IMR-90 (cell line): ENCODE results near the gene SMOC1. TPM values are rescaled to one million over a fixed set of nuclear protein-coding genes. Genes with fewer than 3 reads are reported as not detected.

Experiments
- ATAC-seq: fragments of 200-7000 bp; cut with Tn5 transposase; 2 replicates; pipeline ENCODE4 v1.9.1; 2020; ENCODE audit warnings: low read depth, mild to moderate bottlenecking, moderate library complexity
- BruUV-seq: library from RNA; stranded (reverse); fragments of 400-500 nt; replicated peaks from 2 replicates; lab custom pipeline; 2021; lab: Mats Ljungman, UMichigan
- CTCF ChIA-PET: fragments of 300-600 bp; formaldehyde crosslinking; extraction: SDS; loops from one replicate; lab custom pipeline; 2021; ENCODE audit warnings: antibody characterized with exemption; lab: Yijun Ruan, JAX
- POLR2A ChIA-PET: fragments of 300-600 bp; sonication (Branson Sonifier 250); formaldehyde crosslinking; loops from one replicate; lab custom pipeline; 2022; ENCODE audit warnings: antibody characterized with exemption; ENCODE audit not compliant: unreplicated experiment; lab: Charles Lee
- DNase-seq: peaks from one replicate; pipeline ENCODE4 v3.0.0; 2013
- H2AFZ ChIP-seq: replicated peaks from 2 replicates; pipeline ENCODE3; 2013; ENCODE audit warnings: low read length, mild to moderate bottlenecking; ENCODE audit not compliant: poor library complexity
- H2AK5ac ChIP-seq: 2 replicates; pipeline ENCODE4 v1.6.1; 2013; ENCODE audit warnings: low read depth, low read length, inconsistent platforms
- H2AK9ac ChIP-seq: replicated peaks from 2 replicates; pipeline ENCODE3; 2013; ENCODE audit warnings: mild to moderate bottlenecking, low read depth, low read length, moderate library complexity; ENCODE audit not compliant: poor library complexity
- H2BK120ac ChIP-seq: 2 replicates; pipeline ENCODE4 v1.6.1; 2013; ENCODE audit warnings: low read depth, low read length, inconsistent platforms
- H2BK15ac ChIP-seq: 3 replicates; pipeline ENCODE4 v1.6.1; 2013; ENCODE audit warnings: low read depth, low read length, inconsistent platforms
- H2BK20ac ChIP-seq: 2 replicates; pipeline ENCODE4 v1.6.1; 2013; ENCODE audit warnings: low read depth, mild to moderate bottlenecking, inconsistent platforms, low read length, moderate library complexity
- H2BK5ac ChIP-seq: 2 replicates; pipeline ENCODE4 v1.6.1; 2013; ENCODE audit warnings: mild to moderate bottlenecking, low read depth, low read length, inconsistent platforms; ENCODE audit not compliant: poor library complexity, severe bottlenecking
- H3K14ac ChIP-seq: replicated peaks from 2 replicates; pipeline ENCODE4 v1.6.1; 2013; ENCODE audit warnings: low read depth, low read length, inconsistent platforms
- H3K18ac ChIP-seq: 2 replicates; pipeline ENCODE4 v1.6.1; 2013; ENCODE audit warnings: low read depth, low read length, control low read depth
- H3K23ac ChIP-seq: 2 replicates; pipeline ENCODE4 v1.6.1; 2013; ENCODE audit warnings: low read depth, low read length, inconsistent platforms
- H3K27ac ChIP-seq: 2 replicates; pipeline ENCODE4 v1.5.1; 2013; ENCODE audit warnings: mild to moderate bottlenecking, control low read depth, low read length; ENCODE audit not compliant: insufficient read depth
- H3K27me3 ChIP-seq: 2 replicates; pipeline ENCODE4 v1.6.1; 2013; ENCODE audit warnings: low read length; ENCODE audit not compliant: control insufficient read depth, insufficient read depth
- H3K36me3 ChIP-seq: 2 replicates; pipeline ENCODE4 v1.6.1; 2013; ENCODE audit warnings: low read length, mixed read lengths; ENCODE audit not compliant: control insufficient read depth, insufficient read depth
- H3K4ac ChIP-seq: 2 replicates; pipeline ENCODE4 v1.6.1; 2013; ENCODE audit warnings: low read depth, low read length, inconsistent platforms
- H3K4me1 ChIP-seq: 2 replicates; pipeline ENCODE4 v1.6.1; 2013; ENCODE audit warnings: low read length, mixed read lengths; ENCODE audit not compliant: control insufficient read depth, insufficient read depth
- H3K4me2 ChIP-seq: 2 replicates; pipeline ENCODE4 v1.6.1; 2013; ENCODE audit warnings: low read depth, mild to moderate bottlenecking, control low read depth, low read length, moderate library complexity
- H3K4me3 ChIP-seq: 2 replicates; pipeline ENCODE4 v1.5.1; 2013; ENCODE audit warnings: low read depth, mild to moderate bottlenecking, control low read depth, low read length, moderate library complexity; ENCODE audit not compliant: insufficient read depth
- H3K56ac ChIP-seq: 2 replicates; pipeline ENCODE4 v1.6.1; 2013; ENCODE audit warnings: low read length, inconsistent platforms; ENCODE audit not compliant: insufficient read depth; ENCODE audit errors: extremely low read depth
- H3K79me1 ChIP-seq, 2 experiments: 2 replicates each; pipeline ENCODE4 v1.6.1; 2013; ENCODE audit warnings: low read length in 2 of 2, inconsistent platforms in 1 of 2, low read depth in 1 of 2
- H3K9ac ChIP-seq: 2 replicates; pipeline ENCODE4 v1.6.1; 2013; ENCODE audit warnings: low read depth, low read length, control low read depth
- H3K9me1 ChIP-seq: 2 replicates; pipeline ENCODE4 v1.6.1; 2013; ENCODE audit warnings: low read length, inconsistent platforms; ENCODE audit not compliant: insufficient read depth
- H3K9me3 ChIP-seq: 2 replicates; pipeline ENCODE4 v1.6.1; 2013; ENCODE audit warnings: low read length; ENCODE audit not compliant: control insufficient read depth, insufficient read depth
- H4K20me1 ChIP-seq: 2 replicates; pipeline ENCODE4 v1.6.1; 2013; ENCODE audit warnings: low read length, inconsistent platforms; ENCODE audit not compliant: insufficient read depth
- H4K5ac ChIP-seq: 2 replicates; pipeline ENCODE4 v1.6.1; 2013; ENCODE audit warnings: mild to moderate bottlenecking, low read depth, low read length, control low read depth
- H4K8ac ChIP-seq, 2 experiments: 2 replicates each; pipeline ENCODE4 v1.6.1; 2013; ENCODE audit warnings: low read depth in 2 of 2, low read length in 2 of 2, control low read depth in 1 of 2, inconsistent platforms in 1 of 2
- H4K91ac ChIP-seq: 2 replicates; pipeline ENCODE4 v1.6.1; 2013; ENCODE audit warnings: low read depth, low read length, inconsistent platforms; ENCODE audit not compliant: insufficient read depth
- BHLHE40 ChIP-seq: fragments of 150-350 bp; IDR thresholded peaks from 2 replicates; pipeline ENCODE4 v1.6.1; 2016; ENCODE audit warnings: mild to moderate bottlenecking, low read depth, low read length
- CEBPB ChIP-seq: IDR thresholded peaks from 2 replicates; pipeline ENCODE4 v1.6.1; 2012; ENCODE audit warnings: low read depth, low read length, improper control_type of control experiment
- CTCF ChIP-seq: conservative IDR thresholded peaks from 2 replicates; pipeline ENCODE4 v1.5.1; 2012; ENCODE audit warnings: mild to moderate bottlenecking, low read depth, low read length, improper control_type of control experiment
- MAZ ChIP-seq: IDR thresholded peaks from 2 replicates; pipeline ENCODE4 v1.6.1; 2012; ENCODE audit warnings: low read depth, mild to moderate bottlenecking, low read length, improper control_type of control experiment, moderate library complexity, borderline replicate concordance
- NFE2L2 ChIP-seq: fragments of 150-350 bp; IDR thresholded peaks from 2 replicates; pipeline ENCODE4 v1.6.1; 2016; ENCODE audit warnings: low read depth, mild to moderate bottlenecking, low read length
- RFX5 ChIP-seq: IDR thresholded peaks from 2 replicates; pipeline ENCODE4 v1.8.0; 2012; ENCODE audit warnings: low read depth, mild to moderate bottlenecking, low read length, moderate library complexity
- WGBS, 2 experiments: methylation state at CpG; one replicate each; pipeline versions ENCODE4 v1.1.5 to v1.1.7; 2013; ENCODE audit warnings: missing lambda C conversion rate in 2 of 2; ENCODE audit not compliant: insufficient read length in 1 of 2; ENCODE audit errors: extremely low coverage in 2 of 2; 5-methylcytosine and 5-hydroxymethylcytosine counted together
- dilution Hi-C: fragments of 300-500 bp; cut with HindIII; formaldehyde crosslinking; loops from one replicate; pipeline ENCODE4 v1.14.3; 2018; ENCODE audit warnings: low sequenced_read_pairs; ENCODE audit not compliant: unreplicated experiment
- in situ Hi-C: fragments of 300-500 bp; cut with MboI; formaldehyde crosslinking; loops from 3 replicates; pipeline ENCODE4 v1.14.3; 2019; ENCODE audit warnings: low sequenced_read_pairs, inconsistent platforms, mixed read lengths
- intact Hi-C: fragments of 100-400 bp; cut with micrococcal nuclease; formaldehyde crosslinking; loops from 2 replicates; pipeline ENCODE4 v1.10.0; 2022
- polyA plus RNA-seq, 3 experiments: library from polyadenylated mRNA; depleted of rRNA; stranded (reverse); fragments of >200 nt; gene quantifications; 2 replicates each; pipeline ENCODE4 v1.2.3, GENCODE V29; 2012; ENCODE audit warnings: low replicate concordance in 1 of 3
- total RNA-seq: library from RNA; depleted of rRNA; stranded (reverse); fragments of >200 nt; gene quantifications from 2 replicates; pipeline ENCODE4 v1.2.3, GENCODE V29; 2012
- TF ChIP-seq, protein P1 (sequence below): fragments of 150-350 bp; IDR thresholded peaks from 2 replicates; pipeline ENCODE4 v1.6.1; 2017; ENCODE audit warnings: mild to moderate bottlenecking, antibody characterized with exemption, low read length, low read depth

Gene SMOC1
- total and polyA plus RNA-seq, 2 of the 4 experiments (the other 2 are of a cell fraction) = 0.90 to 4.1 TPM

- Histone ChIP-seq H4K8ac (no peak overlapping the region), H4K20me1 (no peaks in the 10 kb centered on the region), H3K9me1 (no peaks in the 10 kb centered on the region; the same call in 1 of the 2 replicates), H3K56ac (no peak overlapping the region), H3K18ac (no peak overlapping the region), H3K9me3 (no peaks in the 10 kb centered on the region), H2AK5ac (no peak overlapping the region), H2BK120ac (no peak overlapping the region), H3K4me2 (no peak overlapping the region), H3K79me1 (no peaks in the 10 kb centered on the region), H3K4me1 (peaks cover 11% of the 10 kb centered on the region; the same call in 1 of the 2 replicates), H2BK15ac (no peak overlapping the region), H3K9ac (no peak overlapping the region), H3K27ac (no peak overlapping the region), H3K4me3 (no peak overlapping the region), H3K14ac (no peak overlapping the region), H2AFZ (no peak overlapping the region), H3K23ac (no peak overlapping the region), H2BK5ac (no peak overlapping the region), H4K91ac (no peak overlapping the region), H2AK9ac (no peak overlapping the region), H3K4ac (no peak overlapping the region), H2BK20ac (no peak overlapping the region), H3K27me3 (no peaks in the 10 kb centered on the region), H4K5ac (no peak overlapping the region), H3K36me3 (no peaks in the 10 kb centered on the region; the same call in 1 of the 2 replicates)
- ChIA-PET CTCF (no interaction called here), POLR2A (no interaction called here)
- BruUV-seq = no TSS peak
- dilution Hi-C loops = no loop called here
- 66% methylated on average over 2 of the region's 5 CpGs; no CpG with 5 or more reads in 1 of the 2 experiments for WGBS, 2 experiments
- intact Hi-C loops = no loop called here
- DNase-seq = no peak
- ATAC-seq = no peak
- TF ChIP-seq NFE2L2 (no peak), BHLHE40 (no peak), MAZ (no peak), RFX5 (no peak), CTCF (no peak), CEBPB (no peak)
- TF ChIP-seq, protein P1, sequence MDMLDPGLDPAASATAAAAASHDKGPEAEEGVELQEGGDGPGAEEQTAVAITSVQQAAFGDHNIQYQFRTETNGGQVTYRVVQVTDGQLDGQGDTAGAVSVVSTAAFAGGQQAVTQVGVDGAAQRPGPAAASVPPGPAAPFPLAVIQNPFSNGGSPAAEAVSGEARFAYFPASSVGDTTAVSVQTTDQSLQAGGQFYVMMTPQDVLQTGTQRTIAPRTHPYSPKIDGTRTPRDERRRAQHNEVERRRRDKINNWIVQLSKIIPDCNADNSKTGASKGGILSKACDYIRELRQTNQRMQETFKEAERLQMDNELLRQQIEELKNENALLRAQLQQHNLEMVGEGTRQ = no peak
- in situ Hi-C loops = no loop called here
Observed at GRCh38 chr14:69972755-69973154, 93.5 kb downstream of the SMOC1 start.
